Activated CD4-positive, alpha-beta T cell treated with anti-CD3 and anti-CD28 coated beads for 1 hour (primary cell): ENCODE data around the gene PRPF4.

Experiments
- DNase-seq: peaks from one replicate; pipeline ENCODE4 v3.0.0-alpha.2; 2020

The PRPF4 gene

GRCh38 chr9:113315231-113315630 is 39.8 kb downstream of the PRPF4 start:
- no peak for DNase-seq

GRCh38 chr9:113316030-113316429 is 40.6 kb downstream of the PRPF4 start:
- DNase-seq, result no peak

- DNase-seq, result no peak
Observed at GRCh38 chr9:113317777-113318176, 42.3 kb downstream of the PRPF4 start.

- no peak for DNase-seq
Observed at GRCh38 chr9:113319054-113319453, 43.6 kb downstream of the PRPF4 start.

- no peak for DNase-seq
Observed at GRCh38 chr9:113320051-113320450, 44.6 kb downstream of the PRPF4 start.

- no peak for DNase-seq
Observed at GRCh38 chr9:113322671-113323070, 47.2 kb downstream of the PRPF4 start.

GRCh38 chr9:113326230-113326629 is 50.8 kb downstream of the PRPF4 start:
- no peak for DNase-seq

GRCh38 chr9:113328045-113328782 is 52.8 kb downstream of the PRPF4 start:
- no peak for DNase-seq

- DNase-seq, result no peak
Observed at GRCh38 chr9:113331780-113332179, 56.3 kb downstream of the PRPF4 start.

GRCh38 chr9:113337714-113338113 is 62.3 kb downstream of the PRPF4 start:
- DNase-seq, result no peak

GRCh38 chr9:113340011-113340699 is 64.7 kb downstream of the PRPF4 start, which contains the start of gene WDR31:
Gene WDR31 (minus strand): TSS chr9:113340275. CDS start chr9:113332022, 8,253 bp downstream.
- peak; percentile 72 for DNase-seq

GRCh38 chr9:113341712-113342410 is 66.4 kb downstream of the PRPF4 start:
- no peak for DNase-seq
